ENCODE measurements around the gene ZNF274. TPM values are rescaled to one million over a fixed set of nuclear protein-coding genes. Genes with fewer than 3 reads are reported as not detected.

Gene ZNF274
- total RNA-seq: 20.6 and 22.4 TPM in 2 replicates

GRCh38 chr19:58182989-58183816, at the start of gene ZNF274:
Gene ZNF274 (plus strand): TSS chr19:58183061. CDS start chr19:58183966, 905 bp downstream.

DNA sequence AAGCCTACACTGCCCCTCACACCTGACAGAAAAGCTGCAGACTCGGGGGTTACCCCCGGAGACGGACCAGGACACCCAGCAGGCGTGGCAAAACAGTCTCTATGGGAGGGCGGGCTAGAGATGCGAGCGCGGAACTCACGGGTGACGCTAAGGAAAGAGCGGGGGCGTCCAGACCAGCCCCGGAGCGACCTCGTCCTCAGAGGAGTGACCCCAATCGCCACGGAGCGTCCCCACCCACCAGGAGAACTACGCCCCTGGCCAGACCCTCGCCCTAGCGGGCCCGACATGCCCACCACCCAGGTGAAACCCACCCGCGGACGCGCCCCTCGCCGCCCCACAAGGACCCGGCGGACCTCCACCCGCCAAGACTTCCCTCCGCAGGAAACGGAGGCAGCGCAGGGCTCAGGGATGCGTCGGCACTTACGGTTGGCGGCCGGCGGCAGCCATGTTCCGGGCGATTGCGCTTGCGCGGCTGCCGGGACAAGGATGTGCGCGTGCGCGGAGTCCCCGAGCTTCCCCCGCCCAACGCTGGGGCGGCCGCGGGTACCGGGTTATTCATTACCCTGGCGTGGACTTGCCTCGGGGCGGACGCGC, 32.4 kb upstream of the ZNF274 start, which contains the start of gene ZNF329:
Gene ZNF329, minus strand, starts transcription at position 462 of the 594 bp plus-strand sequence. CDS start 21,286 bp downstream, outside the sequence.

GRCh38 chr19:58228585-58229254, 45.9 kb downstream of the ZNF274 start, which contains the start of gene ZNF544:
Gene ZNF544 (plus strand): TSS chr19:58228914. CDS start chr19:58244024, 15,110 bp downstream.

Other genes with a start within 250 kb of the ZNF274 start
- 5.7 and 6.2 TPM in 2 replicates for gene ZNF418, start 247.7 kb upstream of the ZNF274 start, total RNA-seq
- gene ZNF256, start 235.4 kb upstream of the ZNF274 start, total RNA-seq: 4.0 and 4.9 TPM in 2 replicates
- gene C19orf18, start 208.5 kb upstream of the ZNF274 start, total RNA-seq: not detected in 2 replicates
- gene ZNF606, start 180.2 kb upstream of the ZNF274 start, total RNA-seq: 11.5 and 12.5 TPM in 2 replicates
- 0.46 TPM in 1 of 2 replicates, not detected in the other for gene ZSCAN1, start 149.0 kb upstream of the ZNF274 start, total RNA-seq
- 5.1 and 6.1 TPM in 2 replicates for gene ZNF135, start 123.8 kb upstream of the ZNF274 start, total RNA-seq
- gene ZSCAN18, start 84.8 kb upstream of the ZNF274 start, total RNA-seq: 55.8 and 67.1 TPM in 2 replicates
- 14.8 and 16.2 TPM in 2 replicates for gene ZNF329, start 32.3 kb upstream of the ZNF274 start, total RNA-seq
- gene ZNF544, start 45.9 kb downstream of the ZNF274 start, total RNA-seq: 31.8 and 43.4 TPM in 2 replicates
- gene ZNF8, start 95.9 kb downstream of the ZNF274 start, total RNA-seq: 6.3 and 7.6 TPM in 2 replicates
- gene ERVK3-1, start 122.3 kb downstream of the ZNF274 start, total RNA-seq: 18.8 and 20.3 TPM in 2 replicates
- gene ZSCAN22, start 143.9 kb downstream of the ZNF274 start, total RNA-seq: 3.0 and 4.2 TPM in 2 replicates
- 10.5 and 11.5 TPM in 2 replicates for gene A1BG, start 170.4 kb downstream of the ZNF274 start, total RNA-seq
- gene ZNF497, start 179.7 kb downstream of the ZNF274 start, total RNA-seq: 0.91 and 2.0 TPM in 2 replicates
- 1.4 and 1.9 TPM in 2 replicates for gene ZNF837, start 198.0 kb downstream of the ZNF274 start, total RNA-seq
- gene RPS5, start 204.2 kb downstream of the ZNF274 start, total RNA-seq: 1,369 and 1,523 TPM in 2 replicates
- gene RNF225, start 212.6 kb downstream of the ZNF274 start, total RNA-seq: 0.13 TPM in 1 of 2 replicates, not detected in the other
- gene ZNF584, start 225.6 kb downstream of the ZNF274 start, total RNA-seq: 16.0 and 25.3 TPM in 2 replicates